Hepatocyte (in vitro differentiated cells): ENCODE data around the gene PLCG1. TPM values are rescaled to one million over a fixed set of nuclear protein-coding genes. Genes with fewer than 3 reads are reported as not detected.
A peak's percentile ranks its signal among the peaks of the same experiment; 100 is the strongest.

Experiments
- DNase-seq: peaks from one replicate; pipeline ENCODE4 v3.0.0-alpha.2; 2016; ENCODE audit warnings: low spot score
- H2AFZ ChIP-seq: fragments of 200-600 bp; sonication (generic); 2 replicates; pipeline ENCODE4 v1.6.0; 2016; ENCODE audit warnings: antibody characterized with exemption, mild to moderate bottlenecking
- H3K27ac ChIP-seq: fragments of 200-600 bp; sonication (generic); 2 replicates; pipeline ENCODE4 v1.5.1; 2016; ENCODE audit warnings: mild to moderate bottlenecking
- H3K27me3 ChIP-seq: fragments of 200-600 bp; sonication (generic); 2 replicates; pipeline ENCODE4 v1.6.1; 2016
- H3K36me3 ChIP-seq: fragments of 200-600 bp; sonication (generic); replicated peaks from 2 replicates; pipeline ENCODE4 v1.5.1; 2016; ENCODE audit warnings: low read depth; ENCODE audit not compliant: insufficient read depth
- H3K4me1 ChIP-seq: fragments of 200-600 bp; sonication (generic); 2 replicates; pipeline ENCODE4 v1.5.1; 2016; ENCODE audit warnings: mild to moderate bottlenecking, moderate library complexity; ENCODE audit not compliant: insufficient read depth
- H3K4me2 ChIP-seq: fragments of 200-600 bp; sonication (generic); 2 replicates; pipeline ENCODE4 v1.6.0; 2016
- H3K4me3 ChIP-seq: fragments of 200-600 bp; sonication (generic); 2 replicates; pipeline ENCODE4 v1.5.1; 2016; ENCODE audit warnings: mild to moderate bottlenecking
- H3K79me2 ChIP-seq: fragments of 200-600 bp; sonication (generic); 2 replicates; pipeline ENCODE4 v1.6.0; 2017; ENCODE audit warnings: mild to moderate bottlenecking
- H3K9me2 ChIP-seq: fragments of 200-600 bp; sonication (generic); replicated peaks from 2 replicates; pipeline ENCODE4 v1.6.0; 2017; ENCODE audit warnings: mild to moderate bottlenecking; ENCODE audit not compliant: insufficient read depth
- H3K9me3 ChIP-seq: fragments of 200-600 bp; sonication (generic); 2 replicates; pipeline ENCODE4 v1.5.1; 2016; ENCODE audit warnings: low read depth, mild to moderate bottlenecking
- H4K20me1 ChIP-seq: fragments of 200-600 bp; sonication (generic); 2 replicates; pipeline ENCODE4 v1.6.0; 2016; ENCODE audit warnings: mild to moderate bottlenecking; ENCODE audit not compliant: insufficient read depth, poor library complexity, severe bottlenecking
- EZH2 ChIP-seq: fragments of 200-600 bp; sonication (generic); IDR thresholded peaks from 2 replicates; pipeline ENCODE4 v1.6.1; 2016; ENCODE audit warnings: antibody characterized with exemption, mild to moderate bottlenecking, borderline replicate concordance
- EZH2phosphoT487 ChIP-seq: fragments of 200-600 bp; sonication (generic); IDR thresholded peaks from one replicate; pipeline ENCODE4 v1.6.1; 2018; ENCODE audit warnings: antibody characterized with exemption, mild to moderate bottlenecking, low read depth, moderate library complexity; ENCODE audit not compliant: unreplicated experiment, severe bottlenecking
- WGBS: methylation state at CpG from one replicate; pipeline ENCODE4 v1.1.6; 2016; ENCODE audit warnings: low lambda C conversion rate; ENCODE audit errors: missing lambda C conversion rate; 5-methylcytosine and 5-hydroxymethylcytosine counted together
- polyA plus RNA-seq: library from polyadenylated mRNA; unstranded; fragments of >200 nt; fragmentation: Nextera tagmentation; extraction: Ambion mirVana; gene quantifications from 2 replicates; pipeline ENCODE4 v1.2.1, GENCODE V29; 2016
- total RNA-seq: library from RNA; depleted of rRNA; stranded (reverse); fragments of >200 nt; gene quantifications from 2 replicates; pipeline ENCODE4 v1.2.3, GENCODE V29; 2014
- TF ChIP-seq, protein P1 (sequence below): fragments of 200-600 bp; sonication (generic); IDR thresholded peaks from 2 replicates; pipeline ENCODE4 v1.5.1; 2016; ENCODE audit warnings: antibody characterized with exemption, mild to moderate bottlenecking; ENCODE audit not compliant: poor library complexity

Gene PLCG1
- total and polyA plus RNA-seq, 2 experiments from 2014 or later, result 52.7 to 73.2 TPM

DNA sequence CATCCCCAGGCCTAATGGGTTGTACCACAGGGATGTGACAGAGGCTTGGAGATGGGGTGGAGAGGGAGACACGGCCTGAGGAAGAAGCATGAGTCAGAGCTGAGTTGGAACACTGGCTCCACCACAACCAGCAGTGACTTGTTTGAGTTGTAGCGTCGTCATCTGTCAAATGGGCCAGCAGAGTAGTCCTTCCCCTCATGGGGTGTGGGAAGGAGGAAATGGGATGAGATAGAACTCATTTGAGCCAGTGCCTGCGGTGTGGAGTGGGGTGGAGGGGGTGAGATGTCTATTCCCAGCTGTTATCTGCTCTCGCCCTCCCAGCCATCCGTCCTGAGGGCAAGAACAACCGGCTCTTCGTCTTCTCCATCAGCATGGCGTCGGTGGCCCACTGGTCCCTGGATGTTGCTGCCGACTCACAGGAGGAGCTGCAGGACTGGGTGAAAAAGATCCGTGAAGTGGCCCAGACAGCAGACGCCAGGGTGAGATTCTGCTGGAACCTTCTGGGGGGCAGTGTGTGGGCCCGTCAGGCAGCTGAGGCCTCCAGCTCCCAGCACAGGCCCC is 32.5 kb downstream of the PLCG1 start:
- TF ChIP-seq, protein P1, sequence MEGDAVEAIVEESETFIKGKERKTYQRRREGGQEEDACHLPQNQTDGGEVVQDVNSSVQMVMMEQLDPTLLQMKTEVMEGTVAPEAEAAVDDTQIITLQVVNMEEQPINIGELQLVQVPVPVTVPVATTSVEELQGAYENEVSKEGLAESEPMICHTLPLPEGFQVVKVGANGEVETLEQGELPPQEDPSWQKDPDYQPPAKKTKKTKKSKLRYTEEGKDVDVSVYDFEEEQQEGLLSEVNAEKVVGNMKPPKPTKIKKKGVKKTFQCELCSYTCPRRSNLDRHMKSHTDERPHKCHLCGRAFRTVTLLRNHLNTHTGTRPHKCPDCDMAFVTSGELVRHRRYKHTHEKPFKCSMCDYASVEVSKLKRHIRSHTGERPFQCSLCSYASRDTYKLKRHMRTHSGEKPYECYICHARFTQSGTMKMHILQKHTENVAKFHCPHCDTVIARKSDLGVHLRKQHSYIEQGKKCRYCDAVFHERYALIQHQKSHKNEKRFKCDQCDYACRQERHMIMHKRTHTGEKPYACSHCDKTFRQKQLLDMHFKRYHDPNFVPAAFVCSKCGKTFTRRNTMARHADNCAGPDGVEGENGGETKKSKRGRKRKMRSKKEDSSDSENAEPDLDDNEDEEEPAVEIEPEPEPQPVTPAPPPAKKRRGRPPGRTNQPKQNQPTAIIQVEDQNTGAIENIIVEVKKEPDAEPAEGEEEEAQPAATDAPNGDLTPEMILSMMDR, result no peak
- TF ChIP-seq EZH2, result no peak
- no peak for TF ChIP-seq EZH2phosphoT487
- no peak overlapping the region for H2AFZ ChIP-seq
- no peaks in the 10 kb centered on the region for H3K4me1 ChIP-seq
- no peak overlapping the region for H3K4me3 ChIP-seq
- no peak overlapping the region for H3K27ac ChIP-seq
- WGBS, result 93% methylated on average over 14 of the region's 14 CpGs
- no peaks in the 10 kb centered on the region for H3K79me2 ChIP-seq
- no peaks in the 10 kb centered on the region for H3K9me3 ChIP-seq
- H3K9me2 ChIP-seq, result no peaks in the 10 kb centered on the region
- no peaks in the 10 kb centered on the region for H3K36me3 ChIP-seq
- no peak for DNase-seq
- H4K20me1 ChIP-seq, result no peaks in the 10 kb centered on the region
- H3K4me2 ChIP-seq, result no peak overlapping the region
- no peaks in the 10 kb centered on the region for H3K27me3 ChIP-seq

DNA sequence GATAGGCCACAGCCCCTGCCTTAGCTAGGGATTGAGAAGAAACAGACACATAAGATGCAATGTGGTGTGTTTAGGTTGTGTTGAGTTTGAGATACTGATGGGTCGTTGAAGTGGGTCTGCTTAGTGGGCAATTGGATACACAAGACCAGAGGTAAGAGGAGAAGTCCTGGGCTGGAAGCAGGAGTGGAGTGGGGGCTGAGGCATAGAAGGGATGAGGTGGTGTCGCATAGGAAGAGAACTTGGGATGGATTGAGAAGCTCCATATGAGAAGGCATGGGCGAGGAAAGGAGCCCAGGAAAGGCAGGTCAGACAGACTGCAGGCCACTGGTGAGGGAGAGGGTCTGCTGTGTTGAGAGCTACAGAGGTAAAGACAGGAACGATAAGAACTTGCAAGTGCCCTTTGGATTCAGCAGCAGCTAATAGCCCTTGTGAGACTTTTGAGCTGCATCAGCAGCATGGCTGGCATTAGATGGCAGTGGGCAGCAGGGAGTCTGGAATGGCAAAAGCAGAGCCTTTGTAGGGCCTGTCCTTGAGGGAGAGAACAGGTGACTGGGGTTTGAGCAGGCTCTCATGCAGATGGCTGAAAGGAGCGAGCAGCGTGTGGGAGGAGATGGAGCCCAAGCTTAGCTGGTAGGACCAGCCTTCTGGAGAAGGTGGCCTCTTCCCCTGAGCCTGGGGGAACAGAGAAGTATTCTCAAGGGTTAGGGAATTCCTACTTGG is 33.2 kb downstream of the PLCG1 start:
- no peak overlapping the region for H3K27ac ChIP-seq
- no peak overlapping the region for H2AFZ ChIP-seq
- H3K4me2 ChIP-seq, result no peak overlapping the region
- WGBS, result 91% methylated on average over 6 of the region's 6 CpGs
- H3K79me2 ChIP-seq, result no peaks in the 10 kb centered on the region
- TF ChIP-seq EZH2, result no peak
- no peaks in the 10 kb centered on the region for H3K9me2 ChIP-seq
- no peaks in the 10 kb centered on the region for H3K36me3 ChIP-seq
- H4K20me1 ChIP-seq, result no peaks in the 10 kb centered on the region
- H3K4me3 ChIP-seq, result no peak overlapping the region
- H3K9me3 ChIP-seq, result no peaks in the 10 kb centered on the region
- H3K27me3 ChIP-seq, result no peaks in the 10 kb centered on the region
- no peaks in the 10 kb centered on the region for H3K4me1 ChIP-seq
- DNase-seq, result no peak

DNA sequence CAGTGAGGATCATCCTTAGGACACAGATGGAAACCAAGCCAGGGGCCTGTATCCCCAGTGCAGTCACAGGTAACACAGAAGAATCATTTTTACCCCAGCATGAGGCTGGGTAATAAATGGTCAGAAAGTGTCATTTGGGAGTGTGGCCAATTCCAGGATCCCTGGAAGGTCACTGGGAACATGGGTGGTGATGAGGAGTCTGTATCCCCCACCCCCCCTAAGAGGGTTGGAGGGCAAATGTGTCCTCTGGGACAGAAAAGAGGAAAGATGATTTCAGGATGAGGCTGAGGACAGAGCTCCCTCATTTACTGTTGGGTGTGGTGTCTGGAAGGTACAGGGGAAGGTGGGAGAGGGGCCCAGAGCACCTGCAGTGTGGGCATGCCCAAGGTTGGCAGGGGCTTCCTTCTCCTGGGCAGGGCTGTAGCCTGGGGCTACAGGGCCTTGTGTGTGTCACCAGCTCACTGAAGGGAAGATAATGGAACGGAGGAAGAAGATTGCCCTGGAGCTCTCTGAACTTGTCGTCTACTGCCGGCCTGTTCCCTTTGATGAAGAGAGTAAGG is 34.5 kb downstream of the PLCG1 start:
- no peaks in the 10 kb centered on the region for H3K9me3 ChIP-seq
- TF ChIP-seq EZH2phosphoT487, result no peak
- TF ChIP-seq, protein P1, result no peak
- TF ChIP-seq EZH2, result no peak
- 70% methylated on average over 3 of the region's 3 CpGs for WGBS
- no peak overlapping the region for H3K27ac ChIP-seq
- DNase-seq, result no peak
- no peaks in the 10 kb centered on the region for H3K27me3 ChIP-seq
- H4K20me1 ChIP-seq, result no peaks in the 10 kb centered on the region
- H3K4me3 ChIP-seq, result no peak overlapping the region
- no peaks in the 10 kb centered on the region for H3K79me2 ChIP-seq
- H3K9me2 ChIP-seq, result no peaks in the 10 kb centered on the region
- H3K4me1 ChIP-seq, result no peaks in the 10 kb centered on the region
- no peak overlapping the region for H2AFZ ChIP-seq
- no peak overlapping the region for H3K4me2 ChIP-seq
- no peaks in the 10 kb centered on the region for H3K36me3 ChIP-seq

DNA sequence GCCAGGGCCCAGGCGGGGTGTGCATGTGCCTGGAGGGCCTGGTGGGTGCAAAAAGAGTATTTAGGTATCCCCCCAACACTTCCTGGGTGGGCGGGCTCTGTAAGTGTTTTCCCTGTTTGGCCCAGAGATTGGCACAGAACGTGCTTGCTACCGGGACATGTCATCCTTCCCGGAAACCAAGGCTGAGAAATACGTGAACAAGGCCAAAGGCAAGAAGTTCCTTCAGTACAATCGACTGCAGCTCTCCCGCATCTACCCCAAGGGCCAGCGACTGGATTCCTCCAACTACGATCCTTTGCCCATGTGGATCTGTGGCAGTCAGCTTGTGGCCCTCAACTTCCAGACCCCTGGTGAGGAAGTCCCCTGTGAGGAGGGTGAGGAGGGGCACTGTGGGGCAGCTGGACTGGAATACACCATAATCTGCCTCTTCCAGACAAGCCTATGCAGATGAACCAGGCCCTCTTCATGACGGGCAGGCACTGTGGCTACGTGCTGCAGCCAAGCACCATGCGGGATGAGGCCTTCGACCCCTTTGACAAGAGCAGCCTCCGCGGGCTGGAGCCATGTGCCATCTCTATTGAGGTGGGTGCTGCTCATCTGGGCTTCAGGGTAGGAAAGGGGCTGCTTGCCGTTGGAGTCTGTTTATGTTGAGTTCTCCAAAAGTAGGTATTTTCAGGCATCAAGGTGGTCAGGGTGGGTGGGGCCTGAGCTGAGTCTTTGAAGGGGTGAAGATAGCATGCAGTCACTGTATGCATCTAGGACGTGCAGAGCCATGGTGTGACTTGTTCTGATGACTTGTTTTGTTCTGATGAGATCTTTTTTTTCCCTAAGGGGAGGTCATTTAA is 35.2 kb downstream of the PLCG1 start:
- Histone ChIP-seq H3K79me2 (no peaks in the 10 kb centered on the region), H3K9me3 (no peaks in the 10 kb centered on the region), H3K27me3 (no peaks in the 10 kb centered on the region), H3K4me2 (no peak overlapping the region), H3K9me2 (no peaks in the 10 kb centered on the region), H4K20me1 (no peaks in the 10 kb centered on the region), H3K27ac (peak overlapping the region; percentile 20), H3K4me3 (no peak overlapping the region), H3K36me3 (no peaks in the 10 kb centered on the region), H3K4me1 (no peaks in the 10 kb centered on the region), H2AFZ (no peak overlapping the region)
- DNase-seq, result no peak
- WGBS, result 84% methylated on average over 18 of the region's 18 CpGs
- no peak for TF ChIP-seq EZH2
- TF ChIP-seq EZH2phosphoT487, result no peak
- TF ChIP-seq, protein P1, result no peak
